ENCODE results near the gene DDIT4L.

DNA sequence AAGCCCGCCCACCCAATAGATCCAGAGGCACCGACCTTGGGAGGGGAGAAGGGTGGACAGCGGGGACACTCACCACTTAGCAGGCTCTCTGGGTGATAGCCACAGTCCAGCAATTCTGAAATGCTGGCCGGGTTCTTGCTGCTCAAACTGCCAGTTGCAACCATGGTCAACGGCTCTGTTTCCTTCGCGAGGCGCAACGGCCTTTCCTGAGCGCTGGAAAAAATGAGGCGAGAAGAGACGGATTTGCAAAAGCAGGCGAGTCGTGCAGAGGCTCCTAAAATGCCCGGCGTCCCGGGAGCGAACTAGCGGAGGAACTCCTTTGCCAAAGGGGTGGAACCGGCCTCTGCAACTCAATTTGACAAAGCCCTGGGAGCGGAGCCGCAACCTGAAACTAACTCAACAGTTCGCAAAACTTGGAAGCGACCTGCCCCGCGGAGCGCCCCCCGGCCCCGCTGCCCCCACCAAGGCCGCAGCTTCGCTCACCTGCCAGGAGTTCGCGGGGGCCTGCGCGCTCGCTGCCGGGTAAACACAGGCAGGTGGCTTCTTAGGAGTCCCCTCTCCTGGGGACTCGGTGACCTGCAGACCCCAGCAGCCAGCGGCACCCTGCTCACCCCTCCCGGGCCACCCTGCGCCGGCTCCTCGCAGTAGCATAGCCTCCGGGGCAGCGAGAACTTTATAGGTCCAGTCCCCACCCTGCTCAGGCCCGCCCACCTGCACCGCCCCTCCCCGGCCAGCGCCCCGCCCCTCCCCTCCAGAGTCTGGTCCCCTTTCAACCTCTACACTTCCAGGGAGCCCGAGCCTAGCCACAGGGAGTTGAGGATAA lies at the start of gene DDIT4L:
- no peak for TF ChIP-seq MXI1 (conservative IDR thresholded peaks at IDR 0.05; ENCODE audit: poor library complexity, severe bottlenecking)
- TF ChIP-seq, protein P1, sequence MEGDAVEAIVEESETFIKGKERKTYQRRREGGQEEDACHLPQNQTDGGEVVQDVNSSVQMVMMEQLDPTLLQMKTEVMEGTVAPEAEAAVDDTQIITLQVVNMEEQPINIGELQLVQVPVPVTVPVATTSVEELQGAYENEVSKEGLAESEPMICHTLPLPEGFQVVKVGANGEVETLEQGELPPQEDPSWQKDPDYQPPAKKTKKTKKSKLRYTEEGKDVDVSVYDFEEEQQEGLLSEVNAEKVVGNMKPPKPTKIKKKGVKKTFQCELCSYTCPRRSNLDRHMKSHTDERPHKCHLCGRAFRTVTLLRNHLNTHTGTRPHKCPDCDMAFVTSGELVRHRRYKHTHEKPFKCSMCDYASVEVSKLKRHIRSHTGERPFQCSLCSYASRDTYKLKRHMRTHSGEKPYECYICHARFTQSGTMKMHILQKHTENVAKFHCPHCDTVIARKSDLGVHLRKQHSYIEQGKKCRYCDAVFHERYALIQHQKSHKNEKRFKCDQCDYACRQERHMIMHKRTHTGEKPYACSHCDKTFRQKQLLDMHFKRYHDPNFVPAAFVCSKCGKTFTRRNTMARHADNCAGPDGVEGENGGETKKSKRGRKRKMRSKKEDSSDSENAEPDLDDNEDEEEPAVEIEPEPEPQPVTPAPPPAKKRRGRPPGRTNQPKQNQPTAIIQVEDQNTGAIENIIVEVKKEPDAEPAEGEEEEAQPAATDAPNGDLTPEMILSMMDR (IDR thresholded peaks at IDR 0.05; ENCODE audit: poor library complexity, severe bottlenecking) = no peak
- no peak for TF ChIP-seq POLR2AphosphoS5 (IDR thresholded peaks at IDR 0.05)
- TF ChIP-seq, protein P2, sequence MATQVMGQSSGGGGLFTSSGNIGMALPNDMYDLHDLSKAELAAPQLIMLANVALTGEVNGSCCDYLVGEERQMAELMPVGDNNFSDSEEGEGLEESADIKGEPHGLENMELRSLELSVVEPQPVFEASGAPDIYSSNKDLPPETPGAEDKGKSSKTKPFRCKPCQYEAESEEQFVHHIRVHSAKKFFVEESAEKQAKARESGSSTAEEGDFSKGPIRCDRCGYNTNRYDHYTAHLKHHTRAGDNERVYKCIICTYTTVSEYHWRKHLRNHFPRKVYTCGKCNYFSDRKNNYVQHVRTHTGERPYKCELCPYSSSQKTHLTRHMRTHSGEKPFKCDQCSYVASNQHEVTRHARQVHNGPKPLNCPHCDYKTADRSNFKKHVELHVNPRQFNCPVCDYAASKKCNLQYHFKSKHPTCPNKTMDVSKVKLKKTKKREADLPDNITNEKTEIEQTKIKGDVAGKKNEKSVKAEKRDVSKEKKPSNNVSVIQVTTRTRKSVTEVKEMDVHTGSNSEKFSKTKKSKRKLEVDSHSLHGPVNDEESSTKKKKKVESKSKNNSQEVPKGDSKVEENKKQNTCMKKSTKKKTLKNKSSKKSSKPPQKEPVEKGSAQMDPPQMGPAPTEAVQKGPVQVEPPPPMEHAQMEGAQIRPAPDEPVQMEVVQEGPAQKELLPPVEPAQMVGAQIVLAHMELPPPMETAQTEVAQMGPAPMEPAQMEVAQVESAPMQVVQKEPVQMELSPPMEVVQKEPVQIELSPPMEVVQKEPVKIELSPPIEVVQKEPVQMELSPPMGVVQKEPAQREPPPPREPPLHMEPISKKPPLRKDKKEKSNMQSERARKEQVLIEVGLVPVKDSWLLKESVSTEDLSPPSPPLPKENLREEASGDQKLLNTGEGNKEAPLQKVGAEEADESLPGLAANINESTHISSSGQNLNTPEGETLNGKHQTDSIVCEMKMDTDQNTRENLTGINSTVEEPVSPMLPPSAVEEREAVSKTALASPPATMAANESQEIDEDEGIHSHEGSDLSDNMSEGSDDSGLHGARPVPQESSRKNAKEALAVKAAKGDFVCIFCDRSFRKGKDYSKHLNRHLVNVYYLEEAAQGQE (IDR thresholded peaks at IDR 0.05; ENCODE audit: borderline replicate concordance) = no peak
- no peak for TF ChIP-seq EP300 (conservative IDR thresholded peaks at IDR 0.05; ENCODE audit: poor library complexity, severe bottlenecking)
- TF ChIP-seq EZH2 (IDR thresholded peaks at IDR 0.05; ENCODE audit: borderline replicate concordance, insufficient read depth, low read length, poor library complexity, severe bottlenecking) = no peak
- no peak for TF ChIP-seq TAF1 (IDR thresholded peaks at IDR 0.05; ENCODE audit: low read depth)

Data from neural cell (in vitro differentiated cells).